Right lobe of liver (tissue), 4 donors: Measurements from ENCODE around the gene C18orf63.

Source experiments
- POLR2A ChIP-seq: fragments of 450-650 bp; IDR thresholded peaks from one replicate; pipeline ENCODE4 v1.6.1; 2017; ENCODE audit warnings: antibody characterized with exemption, mild to moderate bottlenecking
- TF ChIP-seq, protein P1 (sequence below), 4 donors: fragments of 200-600 bp in 3 of 4; fragments of 450-650 bp in 1 of 4; IDR thresholded peaks; one replicate each; pipeline versions ENCODE4 v1.5.1 to v1.8.0; 2016 to 2022; ENCODE audit warnings: antibody characterized with exemption in 4 of 4, mild to moderate bottlenecking in 2 of 4
- donor health status: DM: no; HTN: no; CAD: no.
- donor health status: DM: no; HTN: no; CAD: no.
- donor health status: DM: no; HTN: yes; CAD: no.

DNA sequence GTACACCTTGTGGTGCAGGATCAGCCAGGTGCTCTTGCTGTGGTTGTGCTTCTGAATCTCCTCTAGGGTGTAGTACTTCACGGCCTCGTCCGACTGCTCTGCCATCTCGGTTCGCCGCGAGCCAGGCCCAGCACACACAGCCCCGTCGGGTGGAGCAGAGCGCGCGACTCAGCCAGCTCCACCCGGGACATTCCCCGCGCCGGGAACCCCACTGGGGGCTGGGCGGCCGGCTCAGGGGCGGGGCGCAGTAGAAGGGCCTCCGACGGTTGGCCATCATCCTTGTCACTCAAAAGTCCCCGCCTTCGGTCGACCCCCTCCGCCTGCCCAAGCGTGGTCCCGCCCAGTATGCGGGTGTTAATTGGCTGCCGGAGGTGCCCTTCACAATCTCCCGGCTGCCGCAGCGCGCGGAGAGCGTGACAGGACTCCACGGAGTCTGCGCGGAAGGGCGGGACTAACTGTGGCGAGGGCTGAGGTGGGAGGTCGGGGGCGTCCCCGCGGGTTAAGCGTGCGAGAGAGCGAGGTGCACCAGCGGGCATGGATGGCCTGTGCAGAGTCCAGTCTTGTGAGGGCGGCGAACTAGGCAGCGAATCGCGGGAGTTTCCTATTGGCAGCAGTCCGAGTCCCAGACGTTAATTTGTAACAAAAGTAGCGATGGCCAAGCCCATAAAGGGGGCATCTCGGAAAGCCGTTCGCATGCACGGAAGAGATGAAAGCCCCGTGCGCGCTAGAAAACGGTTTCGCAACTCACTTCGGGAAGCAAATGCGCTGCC is 23.7 kb upstream of the C18orf63 start, which contains the start of gene CYB5A:
- TF ChIP-seq, protein P1, sequence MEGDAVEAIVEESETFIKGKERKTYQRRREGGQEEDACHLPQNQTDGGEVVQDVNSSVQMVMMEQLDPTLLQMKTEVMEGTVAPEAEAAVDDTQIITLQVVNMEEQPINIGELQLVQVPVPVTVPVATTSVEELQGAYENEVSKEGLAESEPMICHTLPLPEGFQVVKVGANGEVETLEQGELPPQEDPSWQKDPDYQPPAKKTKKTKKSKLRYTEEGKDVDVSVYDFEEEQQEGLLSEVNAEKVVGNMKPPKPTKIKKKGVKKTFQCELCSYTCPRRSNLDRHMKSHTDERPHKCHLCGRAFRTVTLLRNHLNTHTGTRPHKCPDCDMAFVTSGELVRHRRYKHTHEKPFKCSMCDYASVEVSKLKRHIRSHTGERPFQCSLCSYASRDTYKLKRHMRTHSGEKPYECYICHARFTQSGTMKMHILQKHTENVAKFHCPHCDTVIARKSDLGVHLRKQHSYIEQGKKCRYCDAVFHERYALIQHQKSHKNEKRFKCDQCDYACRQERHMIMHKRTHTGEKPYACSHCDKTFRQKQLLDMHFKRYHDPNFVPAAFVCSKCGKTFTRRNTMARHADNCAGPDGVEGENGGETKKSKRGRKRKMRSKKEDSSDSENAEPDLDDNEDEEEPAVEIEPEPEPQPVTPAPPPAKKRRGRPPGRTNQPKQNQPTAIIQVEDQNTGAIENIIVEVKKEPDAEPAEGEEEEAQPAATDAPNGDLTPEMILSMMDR (IDR thresholded peaks at IDR 0.05): no peak
- TF ChIP-seq POLR2A: peak; percentile 87
